Psoas muscle (tissue), 8 donors: ENCODE data around the gene DGAT2. TPM values are rescaled to one million over a fixed set of nuclear protein-coding genes. Genes with fewer than 3 reads are reported as not detected.
A peak's percentile ranks its signal among the peaks of the same experiment; 100 is the strongest.

Source experiments
- ATAC-seq, 4 donors: fragments of 200-7000 bp; cut with Tn5 transposase; one replicate each; pipeline ENCODE4 v1.9.1; 2020; ENCODE audit warnings: moderate library complexity in 3 of 4, mild to moderate bottlenecking in 2 of 4
- DNase-seq, 2 donors: peaks; one replicate each; pipeline ENCODE4 v3.0.0-alpha.2; 2020
- H3K27ac ChIP-seq: fragments of 200-600 bp; one replicate; pipeline ENCODE4 v1.8.0; 2022
- H3K27me3 ChIP-seq, 3 donors: fragments of 200-600 bp in 1 of 3; one replicate each; pipeline versions ENCODE4 v1.6.1 to v1.8.0; 2013 to 2022; ENCODE audit warnings: low read length in 2 of 3, mild to moderate bottlenecking in 2 of 3, moderate library complexity in 1 of 3; ENCODE audit not compliant: insufficient read depth in 3 of 3
- H3K36me3 ChIP-seq, 2 donors: fragments of 200-600 bp in 1 of 2; one replicate each; pipeline versions ENCODE4 v1.6.1 to v1.8.0; 2013 to 2022; ENCODE audit warnings: low read depth in 1 of 2, mild to moderate bottlenecking in 1 of 2, moderate library complexity in 1 of 2; ENCODE audit not compliant: insufficient read depth in 1 of 2
- H3K4me1 ChIP-seq: fragments of 200-600 bp; one replicate; pipeline ENCODE4 v1.8.0; 2022
- H3K4me3 ChIP-seq: fragments of 200-600 bp; one replicate; pipeline ENCODE4 v1.8.0; 2022; ENCODE audit warnings: mild to moderate bottlenecking
- H3K9me3 ChIP-seq: fragments of 200-600 bp; one replicate; pipeline ENCODE4 v1.8.0; 2022
- CTCF ChIP-seq: fragments of 200-600 bp; IDR thresholded peaks from one replicate; pipeline ENCODE4 v1.8.0; 2022; ENCODE audit warnings: antibody characterized with exemption
- WGBS, 3 donors: extraction: QIAGEN DNeasy Blood & Tissue Kit; methylation state at CpG; one replicate each; pipeline versions ENCODE4 v1.1.6 to v1.1.7; 2013; 5-methylcytosine and 5-hydroxymethylcytosine counted together
- intact Hi-C, 2 donors: fragments of 100-400 bp; cut with DNase I; formaldehyde crosslinking; loops; one replicate each; pipeline versions ENCODE4 v1.11.0 to v1.14.2; 2022
- polyA plus RNA-seq, 3 donors: library from polyadenylated mRNA; stranded (reverse); fragments of 200-250 nt; gene quantifications; one replicate each; pipeline ENCODE4 v1.2.3, GENCODE V29; 2013
- total RNA-seq, 4 donors: library from RNA; stranded (reverse); fragmentation: NEBNext Ultra II Directional in 2 of 4; extraction: Animal tissue kit (Norgen Biotek cat#: 25700) in 2 of 4; gene quantifications; one replicate each; pipeline versions ENCODE4 v1.2.1 to v1.2.4, GENCODE V29; 2021 to 2023
- donor health status: healthy with polysubstance abuse.
- donor health status: DM: no; HTN: no; CAD: no; lungs with moderate emphysema.
- donor health status: Bipolar disorder and iron deficiency.
- donor health status: healthy.
- donor health status: DM: yes; HTN: yes; CAD: no.
- donor health status: DM: no; HTN: no; CAD: no.
- donor health status: DM: no; HTN: no; CAD: no.
- donor health status: DM: yes; HTN: yes; CAD: no.

The DGAT2 gene
- total and polyA plus RNA-seq, 7 donors, result 1.1 to 14.1 (median 3.2) TPM

- Histone ChIP-seq H3K4me3 (peak overlapping the region; percentile 68), H3K4me1 (peaks cover 6% of the 10 kb centered on the region), H3K27ac (no peak overlapping the region), H3K27me3 (peaks cover 0 to 26% (median 0%) of the 10 kb centered on the region in 3 donors), H3K9me3 (no peaks in the 10 kb centered on the region), H3K36me3 (no peaks in the 10 kb centered on the region)
- WGBS, 3 donors, result 10 to 12% (median 11%) methylated on average over 41 to 46 of the region's 46 CpGs
- intact Hi-C loops, result loop anchor here (5.0 kb wide), 2 partner anchors 47 to 222 kb away; no protein-coding TSS in a partner anchor
- no peak for TF ChIP-seq CTCF
- peak in 1 of 2 donors; percentile 42 for DNase-seq
- peak in 3 of 4 donors; percentile 5 to 39 (median 25) for ATAC-seq
These were observed 562 bp downstream of the DGAT2 start for GRCh38 chr11:75768909-75769771.

- ATAC-seq, result no peak
- intact Hi-C loops, result no loop called here
- 56 to 69% (median 62%) methylated on average over 5 of the region's 5 CpGs for WGBS, 3 donors
- no peak for DNase-seq
- no peak for TF ChIP-seq CTCF
- H3K27ac ChIP-seq, result no peak overlapping the region
- peaks cover 0 to 26% (median 0%) of the 10 kb centered on the region in 3 donors for H3K27me3 ChIP-seq
- H3K36me3 ChIP-seq, result no peaks in the 10 kb centered on the region
- H3K9me3 ChIP-seq, result no peaks in the 10 kb centered on the region
- H3K4me3 ChIP-seq, result no peak overlapping the region
- peaks cover 6% of the 10 kb centered on the region for H3K4me1 ChIP-seq
These were observed 1.5 kb downstream of the DGAT2 start for GRCh38 chr11:75770102-75770501.

GRCh38 chr11:75771646-75772410, 3.2 kb downstream of the DGAT2 start:
- 86 to 88% (median 88%) methylated on average over 6 of the region's 6 CpGs for WGBS, 3 donors
- H3K27ac ChIP-seq, result no peak overlapping the region
- intact Hi-C loops, result no loop called here
- peak; percentile 34 to 44 for DNase-seq
- no peak overlapping the region for H3K4me3 ChIP-seq
- H3K4me1 ChIP-seq, result peaks cover 6% of the 10 kb centered on the region
- H3K9me3 ChIP-seq, result no peaks in the 10 kb centered on the region
- H3K27me3 ChIP-seq, result peaks cover 0 to 25% (median 0%) of the 10 kb centered on the region in 3 donors
- H3K36me3 ChIP-seq, result no peaks in the 10 kb centered on the region
- peak in 1 of 4 donors; percentile 23 for ATAC-seq
- TF ChIP-seq CTCF, result no peak

GRCh38 chr11:75773595-75774353, 5.2 kb downstream of the DGAT2 start:
- Histone ChIP-seq H3K4me1 (no peaks in the 10 kb centered on the region), H3K36me3 (no peaks in the 10 kb centered on the region), H3K9me3 (no peaks in the 10 kb centered on the region), H3K4me3 (no peak overlapping the region), H3K27ac (no peak overlapping the region), H3K27me3 (peaks cover 0 to 6% (median 0%) of the 10 kb centered on the region in 3 donors)
- 81 to 87% (median 87%) methylated on average over 5 of the region's 5 CpGs for WGBS, 3 donors
- intact Hi-C loops, result no loop called here
- no peak for TF ChIP-seq CTCF
- ATAC-seq (no peak), DNase-seq (no peak)
